Keratinocyte (primary cell): ENCODE data around the gene MRTFB. TPM values are rescaled to one million over a fixed set of nuclear protein-coding genes. Genes with fewer than 3 reads are reported as not detected.

Source experiments
- DNase-seq: peaks from one replicate; pipeline ENCODE4 v3.0.0-alpha.2; 2011; ENCODE audit warnings: low read depth, missing footprints, low spot score
- FAIRE-seq: peaks from 2 replicates; lab custom pipeline; 2011; peaks lifted over from hg19 to GRCh38; lab: Jason Lieb, UNC
- H2AFZ ChIP-seq: 2 replicates; pipeline ENCODE4 v1.6.0; 2012; ENCODE audit warnings: low read length, control low read depth, inconsistent platforms; ENCODE audit not compliant: control insufficient read depth
- H3K27ac ChIP-seq: 2 replicates; pipeline ENCODE4 v1.5.1; 2011; ENCODE audit warnings: low read length; ENCODE audit not compliant: control insufficient read depth, insufficient read depth
- H3K27me3 ChIP-seq: 3 replicates; pipeline ENCODE4 v1.6.0; 2011; ENCODE audit warnings: low read length; ENCODE audit not compliant: control insufficient read depth, insufficient read depth; ENCODE audit errors: extremely low read depth
- H3K36me3 ChIP-seq, 2 experiments: 2 replicates in 1 of 2; 3 replicates in 1 of 2; pipeline ENCODE4 v1.5.1; 2011; ENCODE audit warnings: low read length in 2 of 2, mild to moderate bottlenecking in 1 of 2; ENCODE audit not compliant: control insufficient read depth in 2 of 2, insufficient read depth in 2 of 2; ENCODE audit errors: extremely low read depth in 1 of 2
- H3K4me1 ChIP-seq: 3 replicates; pipeline ENCODE4 v1.5.1; 2011; ENCODE audit warnings: low read length; ENCODE audit not compliant: control insufficient read depth, insufficient read depth; ENCODE audit errors: extremely low read depth
- H3K4me2 ChIP-seq: 3 replicates; pipeline ENCODE4 v1.6.0; 2011; ENCODE audit warnings: low read depth, low read length; ENCODE audit not compliant: control insufficient read depth, insufficient read depth; ENCODE audit errors: extremely low read depth
- H3K4me3 ChIP-seq, 3 experiments: fragments of 200-600 bp in 1 of 3; sonication (generic) in 1 of 3; 2 replicates in 2 of 3; 3 replicates in 1 of 3; pipeline ENCODE4 v1.5.1; 2011 to 2016; ENCODE audit warnings: low read length in 3 of 3, mild to moderate bottlenecking in 3 of 3, control low read depth in 2 of 3, inconsistent platforms in 1 of 3, low read depth in 1 of 3, mixed read lengths in 1 of 3, mixed run types in 1 of 3, moderate library complexity in 1 of 3; ENCODE audit not compliant: control insufficient read depth in 2 of 3, insufficient read depth in 2 of 3; ENCODE audit errors: extremely low read depth in 1 of 3
- H3K79me2 ChIP-seq: 2 replicates; pipeline ENCODE4 v1.6.0; 2012; ENCODE audit warnings: low read length; ENCODE audit not compliant: control insufficient read depth, insufficient read depth
- H3K9ac ChIP-seq: 3 replicates; pipeline ENCODE4 v1.6.0; 2011; ENCODE audit warnings: low read length; ENCODE audit not compliant: control insufficient read depth, insufficient read depth; ENCODE audit errors: extremely low read depth
- H3K9me1 ChIP-seq: 3 replicates; pipeline ENCODE4 v1.6.0; 2011; ENCODE audit warnings: low read length; ENCODE audit not compliant: control insufficient read depth, insufficient read depth; ENCODE audit errors: extremely low read depth
- H3K9me3 ChIP-seq: 2 replicates; pipeline ENCODE4 v1.5.1; 2012; ENCODE audit warnings: low read depth, low read length; ENCODE audit not compliant: control insufficient read depth
- H4K20me1 ChIP-seq: 3 replicates; pipeline ENCODE4 v1.6.0; 2011; ENCODE audit warnings: low read length; ENCODE audit not compliant: control insufficient read depth, insufficient read depth; ENCODE audit errors: extremely low read depth
- EZH2 ChIP-seq: IDR thresholded peaks from one replicate; pipeline ENCODE4 v1.6.1; 2012; ENCODE audit warnings: inconsistent platforms, mild to moderate bottlenecking, low read length, moderate library complexity
- dilution Hi-C: fragments of 300-500 bp; cut with MboI; formaldehyde crosslinking; loops from one replicate; pipeline ENCODE4 v1.7.0; 2020; ENCODE audit warnings: low sequenced_read_pairs; ENCODE audit not compliant: extremely low pct_ligation_motif_present
- polyA plus RNA-seq, 5 experiments: library from polyadenylated mRNA; depleted of rRNA in 3 of 5; stranded (reverse) in 3 of 5; stranded (forward) in 1 of 5; unstranded in 1 of 5; fragments of >200 nt; gene quantifications; 1 replicate in 1 of 5; 2 replicates in 3 of 5; 3 replicates in 1 of 5; pipeline versions ENCODE4 v1.2.1 to v1.2.3, GENCODE V29; 2011 to 2012; ENCODE audit warnings: missing spikeins in 2 of 5, low read depth in 1 of 5, low replicate concordance in 1 of 5
- TF ChIP-seq, protein P1 (sequence below), 3 experiments: IDR thresholded peaks in 1 of 3; conservative IDR thresholded peaks in 1 of 3; optimal IDR thresholded peaks in 1 of 3; 2 replicates in 2 of 3; 3 replicates in 1 of 3; pipeline versions ENCODE3 to v1.5.1; 2011; ENCODE audit warnings: low read length in 3 of 3, mild to moderate bottlenecking in 3 of 3, moderate library complexity in 2 of 3, control low read depth in 1 of 3, inconsistent platforms in 1 of 3; ENCODE audit not compliant: insufficient read depth in 2 of 3; ENCODE audit errors: extremely low read depth in 1 of 3

The MRTFB gene
- polyA plus RNA-seq, 1 donor (not counting 4 experiments of a cell fraction or from before 2014, with no cell fraction given) = 12.1 TPM

- no peak overlapping the region for H2AFZ ChIP-seq
- no peak for TF ChIP-seq EZH2
- TF ChIP-seq, protein P1, sequence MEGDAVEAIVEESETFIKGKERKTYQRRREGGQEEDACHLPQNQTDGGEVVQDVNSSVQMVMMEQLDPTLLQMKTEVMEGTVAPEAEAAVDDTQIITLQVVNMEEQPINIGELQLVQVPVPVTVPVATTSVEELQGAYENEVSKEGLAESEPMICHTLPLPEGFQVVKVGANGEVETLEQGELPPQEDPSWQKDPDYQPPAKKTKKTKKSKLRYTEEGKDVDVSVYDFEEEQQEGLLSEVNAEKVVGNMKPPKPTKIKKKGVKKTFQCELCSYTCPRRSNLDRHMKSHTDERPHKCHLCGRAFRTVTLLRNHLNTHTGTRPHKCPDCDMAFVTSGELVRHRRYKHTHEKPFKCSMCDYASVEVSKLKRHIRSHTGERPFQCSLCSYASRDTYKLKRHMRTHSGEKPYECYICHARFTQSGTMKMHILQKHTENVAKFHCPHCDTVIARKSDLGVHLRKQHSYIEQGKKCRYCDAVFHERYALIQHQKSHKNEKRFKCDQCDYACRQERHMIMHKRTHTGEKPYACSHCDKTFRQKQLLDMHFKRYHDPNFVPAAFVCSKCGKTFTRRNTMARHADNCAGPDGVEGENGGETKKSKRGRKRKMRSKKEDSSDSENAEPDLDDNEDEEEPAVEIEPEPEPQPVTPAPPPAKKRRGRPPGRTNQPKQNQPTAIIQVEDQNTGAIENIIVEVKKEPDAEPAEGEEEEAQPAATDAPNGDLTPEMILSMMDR (optimal IDR thresholded peaks at IDR 0.05 in 1 of 3, IDR thresholded peaks at IDR 0.05 in 1 of 3, conservative IDR thresholded peaks at IDR 0.05 in 1 of 3; ENCODE audit: extremely low read depth in 1 of 3, insufficient read depth in 2 of 3, low read length in 3 of 3) = no peak
- peaks cover 25% of the 10 kb centered on the region for H3K79me2 ChIP-seq
- H3K9me3 ChIP-seq = no peaks in the 10 kb centered on the region
- H3K27me3 ChIP-seq = no peaks in the 10 kb centered on the region
- dilution Hi-C loops = no loop called here
- peaks cover 34% of the 10 kb centered on the region for H3K4me1 ChIP-seq
- H3K27ac ChIP-seq = no peak overlapping the region
- FAIRE-seq (no peak), DNase-seq (no peak)
- no peaks in the 10 kb centered on the region for H3K36me3 ChIP-seq
- H3K9ac ChIP-seq = no peak overlapping the region
- peaks cover 2% of the 10 kb centered on the region for H3K9me1 ChIP-seq
- H3K4me2 ChIP-seq = no peak overlapping the region
- no peaks in the 10 kb centered on the region for H4K20me1 ChIP-seq
- no peak overlapping the region for H3K4me3 ChIP-seq
Observed at GRCh38 chr16:14092561-14092960, 21.4 kb downstream of the MRTFB start.

DNA sequence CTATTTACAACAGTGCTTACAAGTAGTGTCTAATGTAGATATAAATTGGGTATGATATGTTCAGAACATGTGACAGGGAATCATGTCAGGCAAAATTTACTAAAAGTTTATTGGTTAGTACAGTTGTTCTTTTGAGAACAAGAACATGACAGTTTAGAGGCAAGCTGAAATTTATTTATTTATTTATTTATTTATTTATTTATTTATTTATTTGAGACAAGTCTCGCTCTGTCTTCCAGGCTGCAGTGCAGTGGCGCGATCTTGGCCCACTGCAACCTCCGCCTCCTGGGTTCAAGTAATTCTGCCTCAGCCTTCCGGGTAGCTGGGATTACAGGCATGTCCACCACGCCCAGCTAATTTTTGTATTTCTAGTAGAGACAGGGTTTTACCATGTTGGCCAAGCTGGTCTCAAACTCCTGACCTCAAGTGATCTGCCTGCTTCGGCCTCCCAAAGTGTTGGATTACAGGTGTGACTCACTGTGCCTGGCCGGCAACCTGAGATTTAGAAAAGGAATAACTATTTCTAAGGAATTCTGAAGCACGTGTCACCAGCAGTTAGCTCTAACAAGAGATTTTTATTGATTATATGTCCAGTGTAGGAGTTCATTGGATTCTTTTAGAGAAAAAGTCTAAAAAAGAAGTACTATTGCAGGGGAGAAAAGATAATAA is 24.9 kb downstream of the MRTFB start:
- H3K79me2 ChIP-seq = peaks cover 42% of the 10 kb centered on the region
- H3K4me3 ChIP-seq = no peak overlapping the region

More for the DNA sequence above, 24.9 kb downstream of the MRTFB start:
- Histone ChIP-seq H2AFZ (no peak overlapping the region), H3K9me1 (no peaks in the 10 kb centered on the region), H3K27me3 (no peaks in the 10 kb centered on the region), H3K27ac (peak overlapping the region; percentile 47), H3K4me2 (peak overlapping the region; percentile 67), H3K9me3 (no peaks in the 10 kb centered on the region), H3K36me3 (no peaks in the 10 kb centered on the region), H3K4me1 (peaks cover 34% of the 10 kb centered on the region), H3K9ac (no peak overlapping the region), H4K20me1 (no peaks in the 10 kb centered on the region)
- FAIRE-seq (no peak), DNase-seq (no peak)
- dilution Hi-C loops = no loop called here
- TF ChIP-seq, protein P1 (optimal IDR thresholded peaks at IDR 0.05 in 1 of 3, IDR thresholded peaks at IDR 0.05 in 1 of 3, conservative IDR thresholded peaks at IDR 0.05 in 1 of 3; ENCODE audit: extremely low read depth in 1 of 3, insufficient read depth in 2 of 3, low read length in 3 of 3) = no peak
- TF ChIP-seq EZH2 = no peak
